GM21786 (cell line): ENCODE measurements around the gene FSTL4.

Experiments
- ATAC-seq: cut with Tn5 transposase; IDR thresholded peaks from one replicate; pipeline ENCODE4 v1.9.1; 2021; ENCODE audit not compliant: unreplicated experiment

Gene FSTL4

DNA sequence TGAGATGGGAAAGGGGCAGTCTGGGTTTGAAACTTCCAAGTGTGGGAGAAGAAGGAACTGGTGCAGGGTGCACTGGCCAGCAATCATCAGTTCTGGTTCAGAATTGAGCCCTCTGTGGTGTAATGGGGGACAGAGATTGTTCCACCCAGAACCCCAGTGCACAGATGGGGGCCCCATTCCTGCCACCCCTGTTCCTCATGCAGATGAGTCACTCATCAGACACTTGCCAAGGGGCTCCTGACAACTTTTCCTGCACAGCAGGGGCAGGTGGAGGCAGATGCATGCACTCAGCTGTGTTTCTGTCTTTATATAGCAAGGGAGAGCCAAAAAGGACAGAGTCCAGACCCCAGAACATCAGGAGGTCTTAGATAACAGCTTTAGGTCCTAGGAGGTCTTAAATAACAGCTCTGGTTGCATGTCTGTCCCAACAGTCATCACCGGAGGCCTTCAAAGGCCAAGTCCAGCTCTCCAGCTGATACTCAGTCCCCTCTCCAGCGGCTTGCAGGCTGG is 307.6 kb downstream of the FSTL4 start:
- no peak for ATAC-seq

DNA sequence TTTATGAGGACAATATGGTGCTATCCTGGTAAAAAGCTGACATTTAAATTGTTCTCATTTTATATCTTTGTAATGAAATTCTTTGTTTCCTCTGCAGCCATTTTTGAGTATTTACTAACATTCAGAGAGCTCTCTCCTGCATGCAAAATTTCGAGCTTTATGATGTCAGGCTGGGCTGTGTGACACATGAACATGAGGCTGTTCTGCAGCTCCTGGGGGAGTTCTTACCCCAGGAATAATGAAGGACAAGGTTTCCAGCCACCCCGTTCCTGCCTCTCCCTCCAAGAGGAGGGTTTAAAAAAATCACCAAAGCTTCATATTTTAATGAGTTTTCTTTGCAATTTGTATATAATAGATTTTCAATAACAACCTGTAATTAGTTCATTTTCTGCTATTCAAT is 308.2 kb downstream of the FSTL4 start:
- ATAC-seq, result no peak

- ATAC-seq, result no peak
These were observed 309.0 kb downstream of the FSTL4 start for GRCh38 chr5:133303298-133303697.

- no peak for ATAC-seq
These were observed 312.6 kb downstream of the FSTL4 start for GRCh38 chr5:133299728-133300127.

GRCh38 chr5:133299021-133299420 is 313.3 kb downstream of the FSTL4 start:
- ATAC-seq, result no peak

- no peak for ATAC-seq
These were observed 313.9 kb downstream of the FSTL4 start for GRCh38 chr5:133298447-133298846.

DNA sequence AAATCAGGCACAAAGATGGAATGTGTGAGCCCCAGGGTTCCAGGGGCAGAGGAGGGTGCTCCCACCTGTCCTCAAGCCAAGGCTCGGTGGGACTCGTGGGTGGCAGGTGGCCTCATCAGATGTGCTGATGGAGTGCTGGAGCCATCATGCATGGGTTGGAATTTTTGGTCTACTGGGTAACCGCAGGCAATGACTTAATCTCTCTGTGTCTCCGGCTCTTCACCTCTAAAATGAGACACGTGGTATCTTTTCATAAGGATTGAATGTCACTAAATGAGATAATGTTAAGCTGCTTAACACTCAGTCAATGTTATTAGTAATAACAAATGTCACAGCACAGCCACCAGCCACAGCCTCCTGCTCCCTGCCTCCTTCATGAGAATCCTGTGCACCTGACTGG is 315.0 kb downstream of the FSTL4 start:
- no peak for ATAC-seq

DNA sequence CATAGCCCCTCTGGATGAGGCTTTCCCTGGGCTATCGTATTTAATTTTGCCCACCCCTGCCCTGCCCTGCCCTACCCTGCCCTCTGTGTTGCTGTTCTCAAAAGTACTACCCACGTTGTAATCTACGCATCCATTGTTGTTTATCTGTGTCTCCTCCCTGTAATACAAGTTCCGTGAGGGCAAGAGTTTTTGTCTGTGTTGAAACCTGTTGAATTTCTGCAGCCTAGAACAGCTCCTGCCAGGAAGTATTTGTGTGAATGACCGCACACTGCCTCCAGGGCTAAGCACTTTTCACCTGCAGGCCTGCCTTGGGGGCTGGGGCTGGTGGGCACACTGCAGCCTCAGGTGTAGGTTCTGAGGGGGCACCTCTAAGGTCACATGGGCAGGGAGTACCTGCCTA is 315.7 kb downstream of the FSTL4 start:
- no peak for ATAC-seq

GRCh38 chr5:133295520-133295919 is 316.8 kb downstream of the FSTL4 start:
- ATAC-seq, result no peak

DNA sequence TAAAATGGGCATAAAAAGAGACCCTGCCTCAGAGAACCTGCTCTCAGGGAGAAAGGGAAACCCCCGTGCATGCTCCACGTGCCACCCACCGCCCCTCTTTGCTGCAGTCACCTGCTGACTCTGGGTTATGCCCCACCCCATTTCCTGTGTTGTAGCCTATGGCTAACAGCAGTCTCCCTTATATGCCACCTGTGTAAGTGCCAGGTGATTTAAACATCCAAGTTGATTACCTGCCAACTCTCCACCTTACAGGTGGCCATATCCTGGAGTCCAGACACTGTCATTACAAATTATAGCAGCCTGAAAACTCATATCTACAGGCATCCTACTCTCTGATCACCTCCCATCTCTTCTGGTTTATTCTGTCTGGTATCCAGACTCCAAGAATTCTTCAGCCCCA is 318.0 kb downstream of the FSTL4 start:
- ATAC-seq, result no peak

DNA sequence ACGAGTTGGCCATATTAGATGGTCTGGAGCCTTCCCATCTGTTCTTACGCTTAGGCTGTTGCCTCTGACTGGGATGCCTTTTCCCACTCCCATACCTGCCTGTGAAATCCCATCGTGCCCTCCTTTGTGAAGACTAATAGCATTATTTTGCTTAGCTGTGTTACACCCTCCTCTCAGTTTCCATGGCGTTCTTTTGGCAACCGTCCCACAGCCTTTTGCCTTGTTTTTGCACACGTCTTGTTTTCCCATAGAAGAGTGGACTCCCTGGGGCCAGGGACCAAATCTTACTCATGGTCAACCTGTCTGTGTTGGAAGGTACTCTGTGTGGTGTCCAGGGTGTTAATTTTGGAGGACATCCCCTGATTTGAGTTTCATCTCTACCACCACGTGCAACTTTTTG is 318.4 kb downstream of the FSTL4 start:
- ATAC-seq, result no peak

GRCh38 chr5:133292300-133292699 is 320.0 kb downstream of the FSTL4 start:
- ATAC-seq, result no peak

- no peak for ATAC-seq
These were observed 320.8 kb downstream of the FSTL4 start for GRCh38 chr5:133291524-133291923.

- ATAC-seq, result no peak
These were observed 321.6 kb downstream of the FSTL4 start for GRCh38 chr5:133290669-133291240.

- no peak for ATAC-seq
These were observed 322.5 kb downstream of the FSTL4 start for GRCh38 chr5:133289686-133290367.

DNA sequence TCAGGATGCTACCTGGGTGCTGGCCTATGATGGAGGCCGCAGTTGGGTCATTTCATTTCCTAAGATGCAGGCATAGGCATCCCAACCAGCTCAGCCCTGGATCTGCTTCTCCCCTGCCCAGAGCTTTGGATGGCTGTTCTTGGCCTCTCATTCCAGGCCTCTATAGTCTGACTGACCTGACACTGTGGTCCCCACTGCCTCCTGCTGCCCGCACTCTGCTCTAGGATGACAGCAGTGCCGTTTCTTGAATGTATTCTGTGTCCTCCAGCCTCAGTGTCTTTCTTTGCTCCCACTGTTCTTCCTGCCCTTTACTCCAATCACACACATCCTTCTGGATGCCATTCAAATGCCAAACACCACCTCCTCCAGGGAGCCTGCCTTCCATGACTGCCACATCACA is 324.8 kb downstream of the FSTL4 start:
- ATAC-seq, result no peak

DNA sequence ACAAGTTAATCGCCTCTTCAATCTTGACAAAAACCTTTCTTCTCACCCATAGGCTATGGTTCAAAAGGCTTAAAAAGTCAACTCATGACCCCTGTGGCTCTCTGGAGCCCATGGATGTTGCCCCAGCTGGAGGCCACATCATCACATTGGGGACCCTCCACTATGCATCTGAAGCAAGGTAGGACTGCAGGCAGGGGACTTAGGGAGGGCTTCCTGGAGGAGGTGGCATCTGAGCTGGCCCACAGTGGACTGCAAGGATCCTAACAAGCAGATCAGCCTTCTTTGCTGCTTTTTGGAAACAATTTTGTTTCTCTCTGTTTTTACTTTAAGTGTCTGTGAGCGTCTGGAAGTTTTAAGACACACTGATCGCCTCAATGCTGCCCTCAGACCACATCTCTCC is 325.9 kb downstream of the FSTL4 start:
- no peak for ATAC-seq

- no peak for ATAC-seq
These were observed 326.7 kb downstream of the FSTL4 start for GRCh38 chr5:133285583-133286021.

- no peak for ATAC-seq
These were observed 328.0 kb downstream of the FSTL4 start for GRCh38 chr5:133284306-133284705.

- no peak for ATAC-seq
These were observed 334.0 kb downstream of the FSTL4 start for GRCh38 chr5:133278317-133278716.

- ATAC-seq, result no peak
These were observed 334.6 kb downstream of the FSTL4 start for GRCh38 chr5:133277744-133278143.

DNA sequence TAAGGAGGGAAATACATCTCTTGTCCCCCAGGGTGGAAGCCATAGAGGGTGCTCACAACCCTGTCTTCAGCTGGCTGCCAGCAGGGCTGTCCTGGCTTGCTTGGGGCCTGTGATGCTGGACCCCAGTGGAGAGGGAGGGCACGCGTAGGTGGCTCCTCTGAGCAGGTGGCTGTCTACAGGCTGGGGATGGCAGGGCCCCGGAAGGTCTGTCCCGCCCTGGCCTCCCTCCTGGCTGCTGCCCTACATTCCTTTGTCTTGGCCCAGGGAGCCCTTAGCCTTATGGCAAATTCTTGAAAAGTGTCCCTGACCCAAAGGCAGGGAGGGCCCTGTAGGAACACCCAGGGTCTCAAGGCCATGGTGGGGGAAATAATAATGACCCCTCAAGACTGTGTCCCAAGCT is 336.2 kb downstream of the FSTL4 start:
- ATAC-seq, result no peak

DNA sequence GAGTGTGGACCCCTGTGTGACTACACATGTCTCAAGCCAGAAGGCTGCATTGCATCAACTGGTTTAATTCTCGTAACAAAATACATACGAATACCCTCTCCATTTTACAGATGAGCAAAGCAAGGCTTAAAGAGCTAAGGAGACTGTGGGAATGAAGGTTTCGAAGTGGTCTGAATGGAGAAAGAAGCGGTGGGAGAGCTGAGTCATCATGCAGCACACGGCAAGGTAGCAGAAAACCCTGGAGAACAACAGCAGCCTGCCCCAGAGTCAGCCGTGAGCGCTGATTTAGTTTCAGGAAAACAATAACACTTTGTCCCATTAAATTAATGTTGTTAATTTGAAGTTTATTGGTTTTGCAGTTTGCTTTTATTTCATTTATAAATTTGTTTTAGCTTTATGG is 336.7 kb downstream of the FSTL4 start:
- no peak for ATAC-seq
